ENCODE data around the gene PROSER3. TPM values are rescaled to one million over a fixed set of nuclear protein-coding genes. Genes with fewer than 3 reads are reported as not detected.

PROSER3 gene
- total RNA-seq, 4 donors from 2014 or later: 10.1 to 17.1 (median 13.4) TPM

DNA sequence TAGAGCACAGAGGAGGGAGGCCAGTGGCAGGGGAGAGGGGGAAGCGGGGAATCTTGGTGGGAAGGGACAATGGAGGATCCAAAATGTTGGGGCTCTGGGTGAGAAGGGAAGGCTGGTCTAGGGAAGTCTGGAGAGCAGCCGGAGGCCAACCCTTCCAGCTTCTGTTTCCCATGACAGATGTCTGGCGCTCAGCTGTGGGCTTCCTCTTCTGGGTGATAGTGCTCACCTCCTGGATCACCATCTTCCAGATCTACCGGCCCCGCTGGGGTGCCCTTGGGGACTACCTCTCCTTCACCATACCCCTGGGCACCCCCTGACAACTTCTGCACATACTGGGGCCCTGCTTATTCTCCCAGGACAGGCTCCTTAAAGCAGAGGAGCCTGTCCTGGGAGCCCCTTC is 11.4 kb upstream of the PROSER3 start:
- no peaks in the 10 kb centered on the region for H3K27me3 ChIP-seq
- H3K27ac ChIP-seq: peak overlapping the region in 1 of 4 donors; percentile 100
- H3K4me1 ChIP-seq: peaks cover 0 to 73% (median 28%) of the 10 kb centered on the region in 3 donors
- H3K4me3 ChIP-seq: peak overlapping the region in 1 of 2 donors; percentile 86
- H3K9me3 ChIP-seq: no peaks in the 10 kb centered on the region
- peaks cover 0 to 27% of the 10 kb centered on the region in 2 donors for H3K36me3 ChIP-seq
- 81% methylated on average over 4 of the region's 5 CpGs; no CpG with 5 or more reads in 1 of the 2 donors for WGBS, 2 donors (ENCODE audit: low coverage in 1 of 2)
- no peak for ATAC-seq
- TF ChIP-seq POLR2A (IDR thresholded peaks at IDR 0.05) (no peak), EP300 (IDR thresholded peaks at IDR 0.05) (no peak), POLR2AphosphoS5 (IDR thresholded peaks at IDR 0.05) (no peak)
- TF ChIP-seq, protein P1, sequence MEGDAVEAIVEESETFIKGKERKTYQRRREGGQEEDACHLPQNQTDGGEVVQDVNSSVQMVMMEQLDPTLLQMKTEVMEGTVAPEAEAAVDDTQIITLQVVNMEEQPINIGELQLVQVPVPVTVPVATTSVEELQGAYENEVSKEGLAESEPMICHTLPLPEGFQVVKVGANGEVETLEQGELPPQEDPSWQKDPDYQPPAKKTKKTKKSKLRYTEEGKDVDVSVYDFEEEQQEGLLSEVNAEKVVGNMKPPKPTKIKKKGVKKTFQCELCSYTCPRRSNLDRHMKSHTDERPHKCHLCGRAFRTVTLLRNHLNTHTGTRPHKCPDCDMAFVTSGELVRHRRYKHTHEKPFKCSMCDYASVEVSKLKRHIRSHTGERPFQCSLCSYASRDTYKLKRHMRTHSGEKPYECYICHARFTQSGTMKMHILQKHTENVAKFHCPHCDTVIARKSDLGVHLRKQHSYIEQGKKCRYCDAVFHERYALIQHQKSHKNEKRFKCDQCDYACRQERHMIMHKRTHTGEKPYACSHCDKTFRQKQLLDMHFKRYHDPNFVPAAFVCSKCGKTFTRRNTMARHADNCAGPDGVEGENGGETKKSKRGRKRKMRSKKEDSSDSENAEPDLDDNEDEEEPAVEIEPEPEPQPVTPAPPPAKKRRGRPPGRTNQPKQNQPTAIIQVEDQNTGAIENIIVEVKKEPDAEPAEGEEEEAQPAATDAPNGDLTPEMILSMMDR (IDR thresholded peaks at IDR 0.05): no peak

DNA sequence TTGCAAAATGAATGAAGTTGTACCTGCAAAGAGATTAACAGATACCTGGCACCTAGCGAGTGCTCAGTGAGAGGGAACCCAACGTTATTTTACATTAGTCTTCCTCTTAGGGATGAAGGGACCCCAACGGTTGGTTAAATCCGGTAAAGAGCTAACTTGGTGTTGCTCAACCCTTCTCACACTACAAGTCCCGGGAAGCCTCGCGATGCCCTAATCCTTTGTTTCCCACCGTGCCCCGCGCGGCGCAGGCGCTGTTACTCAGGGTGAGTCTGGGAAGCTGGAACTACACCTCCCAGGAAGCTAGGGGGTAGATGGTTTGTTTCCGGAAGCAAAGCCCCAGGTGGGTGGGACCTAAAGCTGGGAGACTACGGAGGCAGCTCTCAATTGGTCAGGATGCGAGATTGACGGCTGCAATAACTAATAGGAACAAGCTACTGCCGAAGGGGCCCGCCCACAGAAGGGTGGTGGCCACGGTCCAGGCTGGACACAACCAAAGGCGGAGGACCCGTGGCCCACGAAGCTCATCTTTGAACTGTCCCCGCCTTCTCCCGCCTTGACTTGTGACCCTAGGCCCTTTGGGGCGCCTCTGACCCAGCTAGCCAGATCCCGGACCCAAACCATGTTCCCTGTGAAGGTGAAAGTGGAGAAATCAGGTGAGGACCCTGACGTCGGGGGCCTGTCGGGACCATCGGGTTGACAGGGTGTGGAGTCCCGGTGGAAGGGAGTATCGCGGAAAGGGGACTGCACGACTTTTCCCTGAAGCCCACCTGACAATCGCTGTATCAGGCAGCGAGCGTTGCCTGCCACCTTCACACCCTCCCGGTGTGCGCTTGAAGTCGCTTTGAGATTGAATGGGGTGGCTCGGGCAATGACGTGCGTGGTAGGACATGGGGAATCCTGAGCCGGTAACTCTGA is 9.6 kb upstream of the PROSER3 start, which contains the start of gene LIN37:
Gene LIN37 (plus strand): TSS at position 471 of the 915 bp plus-strand sequence. CDS start 149 bp downstream, at position 620.
- peaks cover 0 to 34% of the 10 kb centered on the region in 2 donors for H3K36me3 ChIP-seq
- H3K27ac ChIP-seq: peak within 1 kb of the TSS; percentile 70 to 87 (median 87)
- peak; percentile 93 for TF ChIP-seq POLR2AphosphoS5 (IDR thresholded peaks at IDR 0.05)
- TF ChIP-seq, protein P1 (IDR thresholded peaks at IDR 0.05): peak in 2 of 4 experiments; percentile 14 to 15
- TF ChIP-seq POLR2A (IDR thresholded peaks at IDR 0.05): peak; percentile 79 to 87
- TF ChIP-seq EP300 (IDR thresholded peaks at IDR 0.05): no peak
- ATAC-seq: peak; percentile 93
- 2 to 3% methylated on average over 17 to 19 of the region's 45 CpGs for WGBS, 2 donors (ENCODE audit: low coverage in 1 of 2)
- H3K9me3 ChIP-seq: no peaks in the 10 kb centered on the region
- H3K27me3 ChIP-seq: no peaks in the 10 kb centered on the region
- H3K4me3 ChIP-seq: peak within 1 kb of the TSS; percentile 79 to 81
- peaks cover 0 to 61% (median 28%) of the 10 kb centered on the region in 3 donors for H3K4me1 ChIP-seq

DNA sequence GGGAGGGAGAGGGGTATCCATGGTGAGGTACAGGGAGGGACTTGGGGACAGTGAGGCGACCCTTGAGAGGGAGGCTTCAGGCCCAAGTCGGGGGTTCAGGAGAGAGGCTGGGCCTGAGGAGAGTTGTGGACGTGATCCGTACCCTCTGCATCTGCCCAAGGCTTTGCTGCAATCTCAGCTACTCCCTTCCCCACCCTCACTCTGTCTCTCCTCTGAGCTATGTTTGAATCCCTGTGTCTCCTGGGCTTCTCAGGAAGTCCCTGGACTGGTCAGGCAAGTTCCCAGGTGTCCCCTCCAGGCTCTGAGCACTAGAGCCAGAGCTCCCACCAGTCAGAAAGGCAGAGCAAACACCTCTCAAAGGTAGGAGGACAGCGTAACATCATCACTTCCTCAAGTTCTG is 7.8 kb upstream of the PROSER3 start:
- Histone ChIP-seq H3K27ac (peak overlapping the region in 2 of 4 donors; percentile 87), H3K4me1 (peaks cover 0 to 68% (median 28%) of the 10 kb centered on the region in 3 donors), H3K27me3 (no peaks in the 10 kb centered on the region), H3K4me3 (no peak overlapping the region), H3K36me3 (peaks cover 0 to 43% of the 10 kb centered on the region in 2 donors), H3K9me3 (no peaks in the 10 kb centered on the region)
- 84 to 100% methylated on average over 1 to 2 of the region's 5 CpGs for WGBS, 2 donors (ENCODE audit: low coverage in 1 of 2)
- no peak for ATAC-seq
- TF ChIP-seq POLR2AphosphoS5 (IDR thresholded peaks at IDR 0.05) (no peak), POLR2A (IDR thresholded peaks at IDR 0.05) (no peak), EP300 (IDR thresholded peaks at IDR 0.05) (no peak)
- TF ChIP-seq, protein P1 (IDR thresholded peaks at IDR 0.05): no peak

DNA sequence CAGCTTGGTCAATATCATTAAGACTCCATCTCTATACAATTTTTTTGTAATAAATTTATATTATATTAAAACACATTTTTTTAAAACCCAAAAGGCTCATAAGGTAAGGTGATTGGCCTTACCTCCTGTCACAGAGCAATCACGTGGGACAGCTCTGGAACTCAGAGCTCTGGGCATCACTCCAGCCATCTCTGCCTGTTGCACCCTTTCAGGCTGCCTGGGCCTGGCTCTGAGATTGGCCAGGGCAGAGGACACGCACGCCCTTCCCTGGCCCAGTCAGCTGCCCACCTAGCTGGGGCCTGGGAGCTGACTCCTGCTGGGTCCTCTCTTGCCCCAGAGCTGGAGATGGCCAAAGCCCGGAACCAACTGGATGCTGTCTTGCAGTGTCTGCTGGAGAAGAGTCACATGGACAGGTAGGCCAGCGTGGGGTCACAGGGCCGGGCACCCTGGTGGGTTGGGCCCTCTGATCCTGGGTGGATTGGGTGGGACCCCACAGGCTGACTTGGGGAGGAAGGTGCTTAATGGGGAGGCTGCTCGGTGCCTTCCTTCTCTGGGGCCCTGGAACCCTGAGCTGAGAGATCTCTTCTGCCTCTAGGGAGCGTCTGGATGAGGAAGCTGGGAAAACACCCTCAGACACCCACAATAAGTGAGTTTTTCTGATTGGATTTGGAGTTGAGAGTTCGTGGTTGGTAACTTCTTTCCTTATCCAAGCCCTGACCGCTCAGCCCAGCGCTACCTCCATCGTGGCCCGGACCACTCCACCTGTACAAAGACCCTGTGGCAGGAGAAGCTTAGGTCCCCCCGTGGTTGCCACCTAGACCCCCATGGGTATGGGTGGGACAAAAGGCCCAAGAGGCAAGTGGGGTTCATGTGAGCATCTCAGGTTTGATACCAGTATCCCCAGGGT is 5.9 kb upstream of the PROSER3 start:
- 58 to 75% methylated on average over 2 to 4 of the region's 14 CpGs for WGBS, 2 donors (ENCODE audit: low coverage in 1 of 2)
- Histone ChIP-seq H3K9me3 (no peaks in the 10 kb centered on the region), H3K4me3 (no peak overlapping the region), H3K36me3 (peaks cover 0 to 39% of the 10 kb centered on the region in 2 donors), H3K27me3 (no peaks in the 10 kb centered on the region), H3K4me1 (peaks cover 0 to 74% (median 30%) of the 10 kb centered on the region in 3 donors), H3K27ac (peak overlapping the region in 2 of 4 donors; percentile 6 to 98)
- ATAC-seq: no peak
- TF ChIP-seq, protein P1 (IDR thresholded peaks at IDR 0.05): no peak
- no peak for TF ChIP-seq POLR2AphosphoS5 (IDR thresholded peaks at IDR 0.05)
- TF ChIP-seq EP300 (IDR thresholded peaks at IDR 0.05): no peak
- TF ChIP-seq POLR2A (IDR thresholded peaks at IDR 0.05): no peak

Measured in gastroesophageal sphincter (tissue), 4 donors.